Keratinocyte (primary cell): ENCODE measurements around the gene PI4KA. TPM values are rescaled to one million over a fixed set of nuclear protein-coding genes. Genes with fewer than 3 reads are reported as not detected.

ENCODE experiments used
- DNase-seq: peaks from one replicate; pipeline ENCODE4 v3.0.0-alpha.2; 2011; ENCODE audit warnings: low read depth, missing footprints, low spot score
- FAIRE-seq: peaks from 2 replicates; lab custom pipeline; 2011; peaks lifted over from hg19 to GRCh38; lab: Jason Lieb, UNC
- H2AFZ ChIP-seq: 2 replicates; pipeline ENCODE4 v1.6.0; 2012; ENCODE audit warnings: low read length, control low read depth, inconsistent platforms; ENCODE audit not compliant: control insufficient read depth
- H3K27ac ChIP-seq: 2 replicates; pipeline ENCODE4 v1.5.1; 2011; ENCODE audit warnings: low read length; ENCODE audit not compliant: control insufficient read depth, insufficient read depth
- H3K27me3 ChIP-seq: 3 replicates; pipeline ENCODE4 v1.6.0; 2011; ENCODE audit warnings: low read length; ENCODE audit not compliant: control insufficient read depth, insufficient read depth; ENCODE audit errors: extremely low read depth
- H3K36me3 ChIP-seq, 2 experiments: 2 replicates in 1 of 2; 3 replicates in 1 of 2; pipeline ENCODE4 v1.5.1; 2011; ENCODE audit warnings: low read length in 2 of 2, mild to moderate bottlenecking in 1 of 2; ENCODE audit not compliant: control insufficient read depth in 2 of 2, insufficient read depth in 2 of 2; ENCODE audit errors: extremely low read depth in 1 of 2
- H3K4me1 ChIP-seq: 3 replicates; pipeline ENCODE4 v1.5.1; 2011; ENCODE audit warnings: low read length; ENCODE audit not compliant: control insufficient read depth, insufficient read depth; ENCODE audit errors: extremely low read depth
- H3K4me2 ChIP-seq: 3 replicates; pipeline ENCODE4 v1.6.0; 2011; ENCODE audit warnings: low read depth, low read length; ENCODE audit not compliant: control insufficient read depth, insufficient read depth; ENCODE audit errors: extremely low read depth
- H3K4me3 ChIP-seq, 3 experiments: fragments of 200-600 bp in 1 of 3; sonication (generic) in 1 of 3; 2 replicates in 2 of 3; 3 replicates in 1 of 3; pipeline ENCODE4 v1.5.1; 2011 to 2016; ENCODE audit warnings: low read length in 3 of 3, mild to moderate bottlenecking in 3 of 3, control low read depth in 2 of 3, inconsistent platforms in 1 of 3, low read depth in 1 of 3, mixed read lengths in 1 of 3, mixed run types in 1 of 3, moderate library complexity in 1 of 3; ENCODE audit not compliant: control insufficient read depth in 2 of 3, insufficient read depth in 2 of 3; ENCODE audit errors: extremely low read depth in 1 of 3
- H3K79me2 ChIP-seq: 2 replicates; pipeline ENCODE4 v1.6.0; 2012; ENCODE audit warnings: low read length; ENCODE audit not compliant: control insufficient read depth, insufficient read depth
- H3K9ac ChIP-seq: 3 replicates; pipeline ENCODE4 v1.6.0; 2011; ENCODE audit warnings: low read length; ENCODE audit not compliant: control insufficient read depth, insufficient read depth; ENCODE audit errors: extremely low read depth
- H3K9me1 ChIP-seq: 3 replicates; pipeline ENCODE4 v1.6.0; 2011; ENCODE audit warnings: low read length; ENCODE audit not compliant: control insufficient read depth, insufficient read depth; ENCODE audit errors: extremely low read depth
- H3K9me3 ChIP-seq: 2 replicates; pipeline ENCODE4 v1.5.1; 2012; ENCODE audit warnings: low read depth, low read length; ENCODE audit not compliant: control insufficient read depth
- H4K20me1 ChIP-seq: 3 replicates; pipeline ENCODE4 v1.6.0; 2011; ENCODE audit warnings: low read length; ENCODE audit not compliant: control insufficient read depth, insufficient read depth; ENCODE audit errors: extremely low read depth
- EZH2 ChIP-seq: IDR thresholded peaks from one replicate; pipeline ENCODE4 v1.6.1; 2012; ENCODE audit warnings: inconsistent platforms, mild to moderate bottlenecking, low read length, moderate library complexity
- dilution Hi-C: fragments of 300-500 bp; cut with MboI; formaldehyde crosslinking; loops from one replicate; pipeline ENCODE4 v1.7.0; 2020; ENCODE audit warnings: low sequenced_read_pairs; ENCODE audit not compliant: extremely low pct_ligation_motif_present
- polyA plus RNA-seq, 5 experiments: library from polyadenylated mRNA; depleted of rRNA in 3 of 5; stranded (reverse) in 3 of 5; stranded (forward) in 1 of 5; unstranded in 1 of 5; fragments of >200 nt; gene quantifications; 1 replicate in 1 of 5; 2 replicates in 3 of 5; 3 replicates in 1 of 5; pipeline versions ENCODE4 v1.2.1 to v1.2.3, GENCODE V29; 2011 to 2012; ENCODE audit warnings: missing spikeins in 2 of 5, low read depth in 1 of 5, low replicate concordance in 1 of 5
- TF ChIP-seq, protein P1 (sequence below), 3 experiments: IDR thresholded peaks in 1 of 3; conservative IDR thresholded peaks in 1 of 3; optimal IDR thresholded peaks in 1 of 3; 2 replicates in 2 of 3; 3 replicates in 1 of 3; pipeline versions ENCODE3 to v1.5.1; 2011; ENCODE audit warnings: low read length in 3 of 3, mild to moderate bottlenecking in 3 of 3, moderate library complexity in 2 of 3, control low read depth in 1 of 3, inconsistent platforms in 1 of 3; ENCODE audit not compliant: insufficient read depth in 2 of 3; ENCODE audit errors: extremely low read depth in 1 of 3

PI4KA gene
- polyA plus RNA-seq, 1 donor (not counting 4 experiments of a cell fraction or from before 2014, with no cell fraction given) = 13.6 TPM

DNA sequence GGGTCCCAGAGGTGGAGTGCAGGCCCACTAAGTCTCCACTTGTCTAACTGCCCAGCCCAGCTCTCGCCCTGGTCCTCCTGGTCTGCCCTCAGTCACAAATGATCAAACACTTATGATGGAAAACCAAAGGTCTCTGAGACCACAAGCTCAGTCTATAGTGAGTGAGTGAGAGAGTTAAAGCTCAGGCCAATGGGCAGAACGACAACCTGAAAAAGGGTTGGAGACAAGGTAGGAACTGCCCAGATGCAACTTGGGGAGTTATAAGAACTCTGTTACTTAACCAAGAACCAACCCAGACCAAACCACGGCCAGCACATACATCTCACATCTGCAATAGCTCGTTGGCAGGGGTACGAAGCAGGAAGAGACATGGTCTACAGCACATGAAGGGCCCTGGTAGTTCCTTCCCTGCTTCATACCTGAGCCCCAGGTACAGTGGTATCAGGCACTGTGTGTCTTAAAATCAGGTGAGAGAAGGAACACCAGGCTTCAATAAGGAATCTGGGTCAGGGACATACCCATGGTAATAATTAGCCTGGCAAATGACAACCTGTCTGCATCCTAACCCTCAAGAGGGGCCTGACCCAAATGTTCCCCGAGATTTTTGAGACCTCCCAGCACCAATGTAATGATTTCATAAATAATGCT, 48.9 kb downstream of the PI4KA start:
- H3K9ac ChIP-seq = no peak overlapping the region
- no peak overlapping the region for H3K4me2 ChIP-seq
- dilution Hi-C loops = no loop called here
- FAIRE-seq (no peak), DNase-seq (no peak)
- H3K79me2 ChIP-seq = no peaks in the 10 kb centered on the region
- H3K9me1 ChIP-seq = no peaks in the 10 kb centered on the region
- H3K9me3 ChIP-seq = no peaks in the 10 kb centered on the region
- TF ChIP-seq, protein P1, sequence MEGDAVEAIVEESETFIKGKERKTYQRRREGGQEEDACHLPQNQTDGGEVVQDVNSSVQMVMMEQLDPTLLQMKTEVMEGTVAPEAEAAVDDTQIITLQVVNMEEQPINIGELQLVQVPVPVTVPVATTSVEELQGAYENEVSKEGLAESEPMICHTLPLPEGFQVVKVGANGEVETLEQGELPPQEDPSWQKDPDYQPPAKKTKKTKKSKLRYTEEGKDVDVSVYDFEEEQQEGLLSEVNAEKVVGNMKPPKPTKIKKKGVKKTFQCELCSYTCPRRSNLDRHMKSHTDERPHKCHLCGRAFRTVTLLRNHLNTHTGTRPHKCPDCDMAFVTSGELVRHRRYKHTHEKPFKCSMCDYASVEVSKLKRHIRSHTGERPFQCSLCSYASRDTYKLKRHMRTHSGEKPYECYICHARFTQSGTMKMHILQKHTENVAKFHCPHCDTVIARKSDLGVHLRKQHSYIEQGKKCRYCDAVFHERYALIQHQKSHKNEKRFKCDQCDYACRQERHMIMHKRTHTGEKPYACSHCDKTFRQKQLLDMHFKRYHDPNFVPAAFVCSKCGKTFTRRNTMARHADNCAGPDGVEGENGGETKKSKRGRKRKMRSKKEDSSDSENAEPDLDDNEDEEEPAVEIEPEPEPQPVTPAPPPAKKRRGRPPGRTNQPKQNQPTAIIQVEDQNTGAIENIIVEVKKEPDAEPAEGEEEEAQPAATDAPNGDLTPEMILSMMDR (optimal IDR thresholded peaks at IDR 0.05 in 1 of 3, IDR thresholded peaks at IDR 0.05 in 1 of 3, conservative IDR thresholded peaks at IDR 0.05 in 1 of 3; ENCODE audit: extremely low read depth in 1 of 3, insufficient read depth in 2 of 3, low read length in 3 of 3) = no peak
- TF ChIP-seq EZH2 = no peak
- no peak overlapping the region for H3K4me3 ChIP-seq
- no peak overlapping the region for H2AFZ ChIP-seq
- peaks cover 15 to 26% of the 10 kb centered on the region in 2 experiments for H3K36me3 ChIP-seq
- no peaks in the 10 kb centered on the region for H3K27me3 ChIP-seq
- H4K20me1 ChIP-seq = no peaks in the 10 kb centered on the region
- no peak overlapping the region for H3K27ac ChIP-seq
- peaks cover 9% of the 10 kb centered on the region for H3K4me1 ChIP-seq

DNA sequence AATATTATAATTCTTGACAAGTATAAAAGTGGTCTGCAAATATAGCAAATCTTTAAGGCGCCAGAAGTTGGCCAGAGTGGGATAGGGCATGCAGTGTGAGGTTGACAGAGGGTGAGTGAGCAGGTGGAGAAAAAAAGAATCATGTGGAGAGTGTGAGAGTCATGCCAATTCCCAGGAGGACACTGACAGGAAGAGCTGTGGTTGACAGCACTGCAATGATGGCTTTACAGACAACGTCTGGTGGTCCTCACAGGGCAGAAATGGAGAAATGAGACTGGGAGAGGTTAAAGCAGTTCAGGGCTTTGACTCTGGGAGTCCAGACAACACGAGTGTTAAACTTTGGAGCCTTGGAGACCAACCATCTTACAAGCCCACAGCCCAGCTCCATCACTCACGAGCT, 49.8 kb downstream of the PI4KA start:
- Histone ChIP-seq H3K27ac (no peak overlapping the region), H3K79me2 (no peaks in the 10 kb centered on the region), H3K36me3 (peaks cover 18 to 31% of the 10 kb centered on the region in 2 experiments), H4K20me1 (no peaks in the 10 kb centered on the region), H3K4me1 (peaks cover 9% of the 10 kb centered on the region), H3K4me2 (no peak overlapping the region), H3K9me1 (no peaks in the 10 kb centered on the region), H3K9me3 (no peaks in the 10 kb centered on the region), H3K4me3 (no peak overlapping the region), H3K9ac (no peak overlapping the region), H2AFZ (no peak overlapping the region), H3K27me3 (no peaks in the 10 kb centered on the region)
- FAIRE-seq (no peak), DNase-seq (no peak)
- dilution Hi-C loops = no loop called here
- TF ChIP-seq, protein P1 (optimal IDR thresholded peaks at IDR 0.05 in 1 of 3, IDR thresholded peaks at IDR 0.05 in 1 of 3, conservative IDR thresholded peaks at IDR 0.05 in 1 of 3; ENCODE audit: extremely low read depth in 1 of 3, insufficient read depth in 2 of 3, low read length in 3 of 3) = no peak
- TF ChIP-seq EZH2 = no peak
